GM12878 (cell line): Measurements from ENCODE around the gene PDCD1LG2.

Experiments
- BCL11A ChIP-seq: IDR thresholded peaks from 2 replicates; pipeline ENCODE4 v1.6.1; 2011; ENCODE audit warnings: low read depth, low read length
- ESRRA ChIP-seq: IDR thresholded peaks from 2 replicates; pipeline ENCODE4 v1.6.1; 2012; ENCODE audit warnings: mild to moderate bottlenecking, low read length, improper control_type of control experiment
- EZH2 ChIP-seq: IDR thresholded peaks from 2 replicates; pipeline ENCODE4 v1.6.1; 2012; ENCODE audit warnings: low read depth, mild to moderate bottlenecking, control low read depth, inconsistent platforms, low read length, borderline replicate concordance; ENCODE audit not compliant: control insufficient read depth
- HCFC1 ChIP-seq: fragments of 150-350 bp; IDR thresholded peaks from 2 replicates; pipeline ENCODE4 v1.6.1; 2014; ENCODE audit warnings: low read length
- RBBP5 ChIP-seq: fragments of 200-600 bp; sonication (generic); conservative IDR thresholded peaks from 2 replicates; pipeline ENCODE4 v1.6.1; 2016
- SMARCA5 ChIP-seq: fragments of 450-650 bp; IDR thresholded peaks from 2 replicates; pipeline ENCODE4 v1.6.1; 2017; ENCODE audit warnings: mild to moderate bottlenecking
- YBX1 ChIP-seq: fragments of 450-650 bp; IDR thresholded peaks from 2 replicates; pipeline ENCODE4 v1.6.1; 2016; ENCODE audit warnings: antibody characterized with exemption
- ZNF207 ChIP-seq: fragments of 450-650 bp; IDR thresholded peaks from 2 replicates; pipeline ENCODE4 v1.6.1; 2014; ENCODE audit warnings: antibody characterized with exemption, mild to moderate bottlenecking, borderline replicate concordance
- ZNF24 ChIP-seq: fragments of 450-650 bp; IDR thresholded peaks from 2 replicates; pipeline ENCODE4 v1.6.1; 2017; ENCODE audit warnings: antibody characterized with exemption, mild to moderate bottlenecking
- ZNF274 ChIP-seq: IDR thresholded peaks from one replicate; pipeline ENCODE4 v1.8.0; 2011; ENCODE audit not compliant: insufficient read length, insufficient read depth
- TF ChIP-seq, protein P1 (sequence below), 3 experiments: IDR thresholded peaks in 2 of 3; conservative IDR thresholded peaks in 1 of 3; 2 replicates each; pipeline ENCODE4 v1.5.1; 2011; ENCODE audit warnings: low read depth in 3 of 3, low read length in 3 of 3, mild to moderate bottlenecking in 3 of 3, control low read depth in 2 of 3, moderate library complexity in 2 of 3, inconsistent platforms in 1 of 3, mixed read lengths in 1 of 3; ENCODE audit not compliant: control insufficient read depth in 2 of 3, insufficient read depth in 1 of 3; ENCODE audit errors: extremely low read depth in 1 of 3

DNA sequence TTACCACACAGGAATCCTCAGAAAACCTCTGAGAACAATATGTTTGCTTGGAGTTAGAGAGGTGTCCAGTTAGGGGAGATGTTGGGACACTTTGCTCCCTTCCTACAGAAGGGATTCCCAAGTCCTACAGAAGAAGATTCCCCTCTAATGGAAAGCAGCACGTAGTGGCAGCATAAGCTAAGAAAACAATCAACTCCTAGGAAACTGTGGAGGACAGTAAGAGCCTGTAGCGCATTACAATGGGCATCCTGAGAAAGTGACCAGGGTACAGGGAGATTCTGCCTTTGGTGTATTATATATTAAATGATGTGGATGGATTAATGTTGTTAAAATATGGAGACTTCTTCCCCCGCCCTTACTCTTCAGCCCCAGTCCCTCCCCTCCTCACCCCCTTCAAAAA lies 104.7 kb downstream of the PDCD1LG2 start:
- TF ChIP-seq HCFC1 (no peak), ZNF274 (no peak), EZH2 (no peak), YBX1 (no peak), BCL11A (no peak), SMARCA5 (no peak), RBBP5 (no peak), ESRRA (no peak), ZNF24 (no peak), ZNF207 (no peak)
- TF ChIP-seq, protein P1, sequence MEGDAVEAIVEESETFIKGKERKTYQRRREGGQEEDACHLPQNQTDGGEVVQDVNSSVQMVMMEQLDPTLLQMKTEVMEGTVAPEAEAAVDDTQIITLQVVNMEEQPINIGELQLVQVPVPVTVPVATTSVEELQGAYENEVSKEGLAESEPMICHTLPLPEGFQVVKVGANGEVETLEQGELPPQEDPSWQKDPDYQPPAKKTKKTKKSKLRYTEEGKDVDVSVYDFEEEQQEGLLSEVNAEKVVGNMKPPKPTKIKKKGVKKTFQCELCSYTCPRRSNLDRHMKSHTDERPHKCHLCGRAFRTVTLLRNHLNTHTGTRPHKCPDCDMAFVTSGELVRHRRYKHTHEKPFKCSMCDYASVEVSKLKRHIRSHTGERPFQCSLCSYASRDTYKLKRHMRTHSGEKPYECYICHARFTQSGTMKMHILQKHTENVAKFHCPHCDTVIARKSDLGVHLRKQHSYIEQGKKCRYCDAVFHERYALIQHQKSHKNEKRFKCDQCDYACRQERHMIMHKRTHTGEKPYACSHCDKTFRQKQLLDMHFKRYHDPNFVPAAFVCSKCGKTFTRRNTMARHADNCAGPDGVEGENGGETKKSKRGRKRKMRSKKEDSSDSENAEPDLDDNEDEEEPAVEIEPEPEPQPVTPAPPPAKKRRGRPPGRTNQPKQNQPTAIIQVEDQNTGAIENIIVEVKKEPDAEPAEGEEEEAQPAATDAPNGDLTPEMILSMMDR (IDR thresholded peaks at IDR 0.05 in 2 of 3, conservative IDR thresholded peaks at IDR 0.05 in 1 of 3; ENCODE audit: control insufficient read depth in 2 of 3, extremely low read depth in 1 of 3, insufficient read depth in 1 of 3, low read depth in 3 of 3, low read length in 3 of 3) = no peak
